ENCODE data around the gene DPF3. TPM values are rescaled to one million over a fixed set of nuclear protein-coding genes. Genes with fewer than 3 reads are reported as not detected.
A peak's percentile ranks its signal among the peaks of the same experiment; 100 is the strongest.

DPF3 gene
- total RNA-seq, 1 donor from 2014 or later = 0.90 TPM

- Histone ChIP-seq H3K27me3 (no peaks in the 10 kb centered on the region), H3K9me3 (no peaks in the 10 kb centered on the region), H3K36me3 (no peaks in the 10 kb centered on the region), H3K4me1 (peaks cover 4% of the 10 kb centered on the region), H3K27ac (no peak overlapping the region), H3K4me3 (no peak overlapping the region)
- no peak for TF ChIP-seq CTCF (IDR thresholded peaks at IDR 0.05)
- DNase-seq (no peak), ATAC-seq (no peak)
- intact Hi-C loops (cut with DNase I) = no loop called here
Observed at GRCh38 chr14:72721083-72721482, 172.8 kb downstream of the DPF3 start.

GRCh38 chr14:72717220-72717619 lies 176.7 kb downstream of the DPF3 start:
- Histone ChIP-seq H3K9me3 (no peaks in the 10 kb centered on the region), H3K4me3 (no peak overlapping the region), H3K27me3 (no peaks in the 10 kb centered on the region), H3K4me1 (no peaks in the 10 kb centered on the region), H3K36me3 (no peaks in the 10 kb centered on the region), H3K27ac (no peak overlapping the region)
- intact Hi-C loops (cut with DNase I) = no loop called here
- no peak for DNase-seq
- ATAC-seq = no peak
- no peak for TF ChIP-seq CTCF (IDR thresholded peaks at IDR 0.05)

GRCh38 chr14:72716476-72716875 lies 177.4 kb downstream of the DPF3 start:
- ATAC-seq (no peak), DNase-seq (no peak)
- intact Hi-C loops (cut with DNase I) = no loop called here
- H3K9me3 ChIP-seq = no peaks in the 10 kb centered on the region
- no peaks in the 10 kb centered on the region for H3K4me1 ChIP-seq
- no peak overlapping the region for H3K4me3 ChIP-seq
- no peaks in the 10 kb centered on the region for H3K27me3 ChIP-seq
- no peak overlapping the region for H3K27ac ChIP-seq
- no peaks in the 10 kb centered on the region for H3K36me3 ChIP-seq
- no peak for TF ChIP-seq CTCF (IDR thresholded peaks at IDR 0.05)

GRCh38 chr14:72715850-72716228 lies 178.1 kb downstream of the DPF3 start:
- no peaks in the 10 kb centered on the region for H3K36me3 ChIP-seq
- ATAC-seq = peak; percentile 4
- TF ChIP-seq CTCF (IDR thresholded peaks at IDR 0.05) = no peak
- no peaks in the 10 kb centered on the region for H3K27me3 ChIP-seq
- no peak overlapping the region for H3K4me3 ChIP-seq
- DNase-seq = no peak
- no peaks in the 10 kb centered on the region for H3K4me1 ChIP-seq
- no peaks in the 10 kb centered on the region for H3K9me3 ChIP-seq
- intact Hi-C loops (cut with DNase I) = no loop called here
- H3K27ac ChIP-seq = no peak overlapping the region

GRCh38 chr14:72715215-72715849 lies 178.6 kb downstream of the DPF3 start:
- intact Hi-C loops (cut with DNase I) = no loop called here
- Histone ChIP-seq H3K4me1 (no peaks in the 10 kb centered on the region), H3K27ac (no peak overlapping the region), H3K9me3 (no peaks in the 10 kb centered on the region), H3K36me3 (no peaks in the 10 kb centered on the region), H3K27me3 (no peaks in the 10 kb centered on the region), H3K4me3 (no peak overlapping the region)
- DNase-seq = no peak
- ATAC-seq = peak; percentile 18
- TF ChIP-seq CTCF (IDR thresholded peaks at IDR 0.05) = no peak

- peak; percentile 5 for ATAC-seq
Observed at GRCh38 chr14:72714871-72715214, 179.1 kb downstream of the DPF3 start.

More at GRCh38 chr14:72714871-72715214, 179.1 kb downstream of the DPF3 start:
- Histone ChIP-seq H3K27me3 (no peaks in the 10 kb centered on the region), H3K4me3 (no peak overlapping the region), H3K36me3 (no peaks in the 10 kb centered on the region), H3K9me3 (no peaks in the 10 kb centered on the region), H3K27ac (no peak overlapping the region), H3K4me1 (no peaks in the 10 kb centered on the region)
- no peak for TF ChIP-seq CTCF (IDR thresholded peaks at IDR 0.05)
- DNase-seq = peak; percentile 48
- intact Hi-C loops (cut with DNase I) = no loop called here

Measured in upper lobe of right lung (tissue), 1 donor.